Measurements from ENCODE around the gene CKB.

GRCh38 chr14:103528587-103529382 lies 6.2 kb upstream of the CKB start, which contains the start of gene TRMT61A:
- TF ChIP-seq CTCF (IDR thresholded peaks at IDR 0.05): no peak
- peak in 2 of 4 donors; percentile 37 to 67 for TF ChIP-seq POLR2A (IDR thresholded peaks at IDR 0.05)
- TF ChIP-seq EP300 (IDR thresholded peaks at IDR 0.05): no peak
- TF ChIP-seq POLR2AphosphoS5 (IDR thresholded peaks at IDR 0.05): peak in 1 of 2 donors; percentile 77
